A673 (cell line): ENCODE results near the gene PHTF2. TPM values are rescaled to one million over a fixed set of nuclear protein-coding genes. Genes with fewer than 3 reads are reported as not detected.

Experiments used
- BruUV-seq: library from RNA; stranded (reverse); fragments of 400-500 nt; replicated peaks from 2 replicates; lab custom pipeline; 2021; lab: Mats Ljungman, UMichigan
- CTCF ChIA-PET: fragments of 300-600 bp; sonication (Branson Sonifier 250); formaldehyde crosslinking; loops from one replicate; lab custom pipeline; 2022; ENCODE audit warnings: antibody characterized with exemption; lab: Charles Lee
- POLR2A ChIA-PET: fragments of 300-600 bp; sonication (Branson Sonifier 250); formaldehyde crosslinking; loops from one replicate; lab custom pipeline; 2022; ENCODE audit warnings: antibody characterized with exemption; ENCODE audit not compliant: low non-redundant PET; lab: Charles Lee
- DNase-seq: peaks from one replicate; pipeline ENCODE4 v3.0.0-alpha.2; 2015; ENCODE audit warnings: low spot score
- H3K27ac ChIP-seq: fragments of 200-600 bp; sonication (generic); 2 replicates; pipeline ENCODE4 v1.5.1; 2016; ENCODE audit warnings: mixed run types, low read depth, mild to moderate bottlenecking, mixed read lengths, antibody characterized with exemption, low read length; ENCODE audit not compliant: poor library complexity, severe bottlenecking
- H3K27me3 ChIP-seq: fragments of 200-600 bp; sonication (generic); replicated peaks from 2 replicates; pipeline ENCODE4 v1.6.1; 2017; ENCODE audit warnings: mixed run types, low read depth, mild to moderate bottlenecking, mixed read lengths, antibody characterized with exemption, low read length; ENCODE audit not compliant: insufficient read depth, poor library complexity
- H3K36me3 ChIP-seq: fragments of 200-600 bp; sonication (generic); 2 replicates; pipeline ENCODE4 v1.6.1; 2016; ENCODE audit warnings: mixed run types, mild to moderate bottlenecking, mixed read lengths, antibody characterized with exemption, low read length; ENCODE audit not compliant: insufficient read depth, poor library complexity, severe bottlenecking
- H3K4me1 ChIP-seq: fragments of 200-600 bp; sonication (generic); 2 replicates; pipeline ENCODE4 v1.6.1; 2017; ENCODE audit warnings: mixed run types, mild to moderate bottlenecking, mixed read lengths, antibody characterized with exemption, low read length; ENCODE audit not compliant: insufficient read depth, poor library complexity, severe bottlenecking
- H3K4me3 ChIP-seq: fragments of 200-600 bp; sonication (generic); 2 replicates; pipeline ENCODE4 v1.5.1; 2016; ENCODE audit warnings: low read depth, mixed run types, mild to moderate bottlenecking, mixed read lengths, low read length; ENCODE audit not compliant: poor library complexity, severe bottlenecking
- H3K9me3 ChIP-seq: fragments of 200-600 bp; sonication (generic); 2 replicates; pipeline ENCODE4 v1.6.1; 2016; ENCODE audit warnings: mixed run types, low read depth, mild to moderate bottlenecking, mixed read lengths, antibody characterized with exemption, low read length; ENCODE audit not compliant: poor library complexity, severe bottlenecking
- EZH2 ChIP-seq: fragments of 200-600 bp; sonication (generic); IDR thresholded peaks from 2 replicates; pipeline ENCODE4 v1.6.1; 2017; ENCODE audit warnings: borderline replicate concordance, low read depth, mild to moderate bottlenecking, mixed read lengths, antibody characterized with exemption, low read length; ENCODE audit not compliant: poor library complexity, severe bottlenecking
- intact Hi-C: fragments of 100-400 bp; cut with micrococcal nuclease; formaldehyde crosslinking; loops from one replicate; pipeline ENCODE4 v1.10.0; 2022; ENCODE audit not compliant: unreplicated experiment
- total RNA-seq: library from RNA; stranded (reverse); gene quantifications from 2 replicates; pipeline ENCODE4 v1.2.3, GENCODE V29; 2021
- TF ChIP-seq, protein P1 (sequence below): fragments of 300-800, 200-600 bp; sonication (generic); conservative IDR thresholded peaks from 2 replicates; pipeline ENCODE4 v1.5.1; 2017; ENCODE audit warnings: low read depth, mild to moderate bottlenecking, antibody characterized with exemption, low read length, moderate library complexity, mixed read lengths

Gene PHTF2
- total RNA-seq, 1 experiment from 2014 or later: 36.6 TPM

DNA sequence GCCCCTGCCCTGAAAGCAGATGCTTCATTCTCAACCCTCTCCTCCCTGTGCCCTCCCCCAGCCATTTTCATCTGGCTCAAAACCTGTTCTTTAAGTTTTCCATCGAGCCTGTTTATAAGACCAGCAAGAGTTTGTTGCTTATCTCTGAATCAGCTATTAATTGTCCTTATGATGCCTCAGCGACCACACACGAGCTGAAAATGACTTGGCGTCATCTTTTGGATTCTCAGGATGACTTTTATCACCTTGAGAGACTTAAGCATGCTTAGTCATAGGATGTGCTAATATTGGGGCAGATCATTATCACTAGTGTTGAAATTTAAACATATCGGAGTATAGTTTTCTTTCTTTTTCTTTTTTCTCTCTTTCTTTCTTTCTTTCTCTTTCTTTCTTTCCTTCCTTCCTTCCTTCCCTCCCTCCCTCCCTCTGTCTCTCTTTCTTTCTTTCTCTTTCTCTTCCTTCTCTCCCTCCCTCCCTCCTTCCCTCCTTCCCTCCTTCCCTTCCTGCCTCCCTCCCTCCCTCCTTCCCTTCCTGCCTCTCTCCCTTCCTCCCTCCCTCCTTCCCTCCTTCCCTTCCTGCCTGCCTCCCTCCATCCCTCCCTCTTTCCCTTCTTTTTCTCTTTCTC is 184.5 kb downstream of the PHTF2 start:
- Histone ChIP-seq H3K27ac (no peak overlapping the region), H3K4me1 (peaks cover 32% of the 10 kb centered on the region), H3K36me3 (no peaks in the 10 kb centered on the region), H3K27me3 (no peaks in the 10 kb centered on the region), H3K9me3 (no peaks in the 10 kb centered on the region), H3K4me3 (no peak overlapping the region)
- intact Hi-C loops: no loop called here
- CTCF ChIA-PET: interaction anchor here (0.6 kb wide), 1 partner anchor 37 kb away, joined by 4 read pairs; no protein-coding TSS in a partner anchor
- BruUV-seq: no TSS peak
- TF ChIP-seq EZH2: no peak
- TF ChIP-seq, protein P1, sequence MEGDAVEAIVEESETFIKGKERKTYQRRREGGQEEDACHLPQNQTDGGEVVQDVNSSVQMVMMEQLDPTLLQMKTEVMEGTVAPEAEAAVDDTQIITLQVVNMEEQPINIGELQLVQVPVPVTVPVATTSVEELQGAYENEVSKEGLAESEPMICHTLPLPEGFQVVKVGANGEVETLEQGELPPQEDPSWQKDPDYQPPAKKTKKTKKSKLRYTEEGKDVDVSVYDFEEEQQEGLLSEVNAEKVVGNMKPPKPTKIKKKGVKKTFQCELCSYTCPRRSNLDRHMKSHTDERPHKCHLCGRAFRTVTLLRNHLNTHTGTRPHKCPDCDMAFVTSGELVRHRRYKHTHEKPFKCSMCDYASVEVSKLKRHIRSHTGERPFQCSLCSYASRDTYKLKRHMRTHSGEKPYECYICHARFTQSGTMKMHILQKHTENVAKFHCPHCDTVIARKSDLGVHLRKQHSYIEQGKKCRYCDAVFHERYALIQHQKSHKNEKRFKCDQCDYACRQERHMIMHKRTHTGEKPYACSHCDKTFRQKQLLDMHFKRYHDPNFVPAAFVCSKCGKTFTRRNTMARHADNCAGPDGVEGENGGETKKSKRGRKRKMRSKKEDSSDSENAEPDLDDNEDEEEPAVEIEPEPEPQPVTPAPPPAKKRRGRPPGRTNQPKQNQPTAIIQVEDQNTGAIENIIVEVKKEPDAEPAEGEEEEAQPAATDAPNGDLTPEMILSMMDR: no peak
- POLR2A ChIA-PET: no interaction called here
- peak; percentile 25 for DNase-seq

DNA sequence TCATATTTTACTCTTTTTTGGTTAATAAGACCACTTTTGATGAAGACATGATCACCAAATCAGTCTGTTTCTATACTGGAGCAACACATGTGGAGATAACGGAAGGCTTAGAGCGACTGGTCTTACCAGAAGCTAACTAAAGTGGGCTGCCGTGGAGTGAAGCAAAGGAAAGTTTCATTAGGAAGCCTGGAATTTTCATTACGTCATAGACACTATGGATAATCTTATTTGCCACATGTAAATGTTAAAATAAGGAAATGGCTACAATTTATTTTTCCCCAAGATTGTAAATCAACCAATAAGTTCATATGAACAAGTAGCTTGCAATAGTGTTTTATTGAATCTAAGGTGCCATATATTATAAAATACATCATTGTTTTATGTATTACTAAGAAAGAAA is 185.4 kb downstream of the PHTF2 start:
- no TSS peak for BruUV-seq
- Histone ChIP-seq H3K4me3 (no peak overlapping the region), H3K4me1 (peaks cover 32% of the 10 kb centered on the region), H3K27me3 (no peaks in the 10 kb centered on the region), H3K36me3 (no peaks in the 10 kb centered on the region), H3K9me3 (no peaks in the 10 kb centered on the region), H3K27ac (no peak overlapping the region)
- POLR2A ChIA-PET: no interaction called here
- CTCF ChIA-PET: no interaction called here
- no peak for TF ChIP-seq EZH2
- TF ChIP-seq, protein P1: no peak
- DNase-seq: peak; percentile 25
- intact Hi-C loops: no loop called here

GRCh38 chr7:77985232-77985973 is 186.8 kb downstream of the PHTF2 start:
- TF ChIP-seq, protein P1: no peak
- TF ChIP-seq EZH2: no peak
- peaks cover 35% of the 10 kb centered on the region for H3K4me1 ChIP-seq
- peak overlapping the region; percentile 74 for H3K27ac ChIP-seq
- DNase-seq: peak; percentile 88
- ChIA-PET CTCF (no interaction called here), POLR2A (interaction anchor here (0.7 kb wide), 2 partner anchors 19 to 62 kb away, joined by 4 to 5 read pairs; no protein-coding TSS in a partner anchor)
- H3K4me3 ChIP-seq: peak overlapping the region; percentile 18
- H3K27me3 ChIP-seq: no peaks in the 10 kb centered on the region
- no peaks in the 10 kb centered on the region for H3K9me3 ChIP-seq
- H3K36me3 ChIP-seq: no peaks in the 10 kb centered on the region
- BruUV-seq: no TSS peak
- intact Hi-C loops: no loop called here
